ENCODE measurements around the gene SCGB1D2.

- TF ChIP-seq, protein P1, sequence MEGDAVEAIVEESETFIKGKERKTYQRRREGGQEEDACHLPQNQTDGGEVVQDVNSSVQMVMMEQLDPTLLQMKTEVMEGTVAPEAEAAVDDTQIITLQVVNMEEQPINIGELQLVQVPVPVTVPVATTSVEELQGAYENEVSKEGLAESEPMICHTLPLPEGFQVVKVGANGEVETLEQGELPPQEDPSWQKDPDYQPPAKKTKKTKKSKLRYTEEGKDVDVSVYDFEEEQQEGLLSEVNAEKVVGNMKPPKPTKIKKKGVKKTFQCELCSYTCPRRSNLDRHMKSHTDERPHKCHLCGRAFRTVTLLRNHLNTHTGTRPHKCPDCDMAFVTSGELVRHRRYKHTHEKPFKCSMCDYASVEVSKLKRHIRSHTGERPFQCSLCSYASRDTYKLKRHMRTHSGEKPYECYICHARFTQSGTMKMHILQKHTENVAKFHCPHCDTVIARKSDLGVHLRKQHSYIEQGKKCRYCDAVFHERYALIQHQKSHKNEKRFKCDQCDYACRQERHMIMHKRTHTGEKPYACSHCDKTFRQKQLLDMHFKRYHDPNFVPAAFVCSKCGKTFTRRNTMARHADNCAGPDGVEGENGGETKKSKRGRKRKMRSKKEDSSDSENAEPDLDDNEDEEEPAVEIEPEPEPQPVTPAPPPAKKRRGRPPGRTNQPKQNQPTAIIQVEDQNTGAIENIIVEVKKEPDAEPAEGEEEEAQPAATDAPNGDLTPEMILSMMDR (IDR thresholded peaks at IDR 0.05; ENCODE audit: low read length), result no peak
- no peak for TF ChIP-seq EZH2 (IDR thresholded peaks at IDR 0.05; ENCODE audit: borderline replicate concordance, low read length)
Measured at GRCh38 chr11:62208785-62209144, 33.3 kb upstream of the SCGB1D2 start.
